HG02938 (cell line): ENCODE results near the gene GDF15.
"Not testable (repeated sequence)": the region's sequence is repeated elsewhere in the genome, so short reads cannot be mapped to it uniquely, and the experiment has no call there.

ENCODE experiments used
- ATAC-seq: cut with Tn5 transposase; IDR thresholded peaks from one replicate; pipeline ENCODE4 v1.9.1; 2021; ENCODE audit warnings: mild to moderate bottlenecking, moderate library complexity; ENCODE audit not compliant: unreplicated experiment

GDF15 gene

GRCh38 chr19:18390065-18390907, 4.3 kb downstream of the GDF15 start:
- no peak for ATAC-seq

- ATAC-seq = no peak
These were observed 5.6 kb downstream of the GDF15 start for GRCh38 chr19:18391509-18392075.

- ATAC-seq = no peak
These were observed 6.5 kb downstream of the GDF15 start for GRCh38 chr19:18392417-18392816.

GRCh38 chr19:18392926-18393325, 7.0 kb downstream of the GDF15 start:
- no peak for ATAC-seq

- no peak for ATAC-seq
These were observed 7.9 kb downstream of the GDF15 start for GRCh38 chr19:18393836-18394235.

GRCh38 chr19:18396471-18397241, 10.7 kb downstream of the GDF15 start:
- no peak for ATAC-seq

- ATAC-seq = no peak
These were observed 11.6 kb downstream of the GDF15 start, which contains the start of gene LRRC25 for GRCh38 chr19:18397242-18398202. LRRC25 (minus strand) TSS chr19:18397622; CDS start chr19:18396963, 659 bp downstream.

GRCh38 chr19:18399008-18399407, 13.1 kb downstream of the GDF15 start:
- ATAC-seq = no peak

- no peak for ATAC-seq
These were observed 15.7 kb downstream of the GDF15 start for GRCh38 chr19:18401580-18402112.

- not testable (repeated sequence) for ATAC-seq
These were observed 16.7 kb downstream of the GDF15 start for GRCh38 chr19:18402455-18403248.

- ATAC-seq = not testable (repeated sequence)
These were observed 19.8 kb downstream of the GDF15 start for GRCh38 chr19:18405754-18406153.

GRCh38 chr19:18406749-18407148, 20.8 kb downstream of the GDF15 start:
- ATAC-seq = no peak

GRCh38 chr19:18408053-18408476, 22.1 kb downstream of the GDF15 start:
- no peak for ATAC-seq

GRCh38 chr19:18412610-18413239, 26.8 kb downstream of the GDF15 start:
- ATAC-seq = no peak

- no peak for ATAC-seq
These were observed 28.7 kb downstream of the GDF15 start for GRCh38 chr19:18414504-18415177.

GRCh38 chr19:18415178-18415867, 29.4 kb downstream of the GDF15 start:
- ATAC-seq = no peak

- no peak for ATAC-seq
These were observed 30.9 kb downstream of the GDF15 start for GRCh38 chr19:18416778-18417249.
